WERI-Rb-1 (cell line): ENCODE results near the gene GPSM3.

Experiments used
- DNase-seq: peaks from one replicate; pipeline ENCODE4 v3.0.0-alpha.2; 2020
- H3K27ac ChIP-seq: fragments of 250-450 bp; sonication (Bioruptor Pico); 2 replicates; pipeline ENCODE4 v1.5.1; 2020; ENCODE audit warnings: mild to moderate bottlenecking, moderate library complexity
- H3K27me3 ChIP-seq: fragments of 250-450 bp; sonication (Bioruptor Pico); 2 replicates; pipeline ENCODE4 v1.5.1; 2021; ENCODE audit warnings: mild to moderate bottlenecking, low read depth, moderate library complexity; ENCODE audit not compliant: insufficient read depth, severe bottlenecking
- H3K36me3 ChIP-seq: fragments of 250-450 bp; sonication (Bioruptor Pico); 2 replicates; pipeline ENCODE4 v1.5.1; 2020; ENCODE audit warnings: mild to moderate bottlenecking, moderate library complexity
- H3K4me3 ChIP-seq: 2 replicates; pipeline ENCODE4 v1.5.1; 2011; ENCODE audit warnings: low read depth, mild to moderate bottlenecking, control low read depth, low read length
- H3K9me3 ChIP-seq: fragments of 250-450 bp; sonication (Bioruptor Pico); 2 replicates; pipeline ENCODE4 v1.5.1; 2021; ENCODE audit warnings: mild to moderate bottlenecking, moderate library complexity; ENCODE audit not compliant: severe bottlenecking
- CTCF ChIP-seq: IDR thresholded peaks from 2 replicates; pipeline ENCODE4 v1.5.1; 2011; ENCODE audit warnings: low read depth, mild to moderate bottlenecking, control low read depth, inconsistent platforms, low read length

Gene GPSM3

GRCh38 chr6:32174416-32174815, 18.0 kb downstream of the GPSM3 start:
- Histone ChIP-seq H3K9me3 (no peaks in the 10 kb centered on the region), H3K27me3 (no peaks in the 10 kb centered on the region), H3K4me3 (no peak overlapping the region), H3K27ac (no peak overlapping the region), H3K36me3 (peaks cover 20% of the 10 kb centered on the region)
- no peak for TF ChIP-seq CTCF
- DNase-seq: no peak

- Histone ChIP-seq H3K4me3 (no peak overlapping the region), H3K36me3 (peaks cover 32% of the 10 kb centered on the region), H3K9me3 (no peaks in the 10 kb centered on the region), H3K27me3 (no peaks in the 10 kb centered on the region), H3K27ac (no peak overlapping the region)
- DNase-seq: no peak
- no peak for TF ChIP-seq CTCF
Measured at GRCh38 chr6:32173051-32173727, 19.3 kb downstream of the GPSM3 start.

- no peak for TF ChIP-seq CTCF
- H3K36me3 ChIP-seq: peaks cover 51% of the 10 kb centered on the region
Measured at GRCh38 chr6:32171234-32171633, 21.2 kb downstream of the GPSM3 start.

GRCh38 chr6:32170294-32170693, 22.1 kb downstream of the GPSM3 start:
- H3K36me3 ChIP-seq: peaks cover 57% of the 10 kb centered on the region
- no peak for DNase-seq
- H3K27me3 ChIP-seq: no peaks in the 10 kb centered on the region
- no peak overlapping the region for H3K27ac ChIP-seq
- no peaks in the 10 kb centered on the region for H3K9me3 ChIP-seq
- no peak for TF ChIP-seq CTCF
- no peak overlapping the region for H3K4me3 ChIP-seq

More at GRCh38 chr6:32171234-32171633, 21.2 kb downstream of the GPSM3 start:
- DNase-seq: no peak
- no peaks in the 10 kb centered on the region for H3K9me3 ChIP-seq
- no peak overlapping the region for H3K4me3 ChIP-seq
- no peaks in the 10 kb centered on the region for H3K27me3 ChIP-seq
- H3K27ac ChIP-seq: no peak overlapping the region

GRCh38 chr6:32168807-32169591, 23.4 kb downstream of the GPSM3 start:
- H3K9me3 ChIP-seq: no peaks in the 10 kb centered on the region
- H3K4me3 ChIP-seq: no peak overlapping the region
- H3K36me3 ChIP-seq: peaks cover 57% of the 10 kb centered on the region
- no peaks in the 10 kb centered on the region for H3K27me3 ChIP-seq
- DNase-seq: no peak
- TF ChIP-seq CTCF: peak; percentile 35
- H3K27ac ChIP-seq: peak overlapping the region; percentile 81
